HG03135 (cell line): ENCODE results near the gene TYMS.
A peak's percentile ranks its signal among the peaks of the same experiment; 100 is the strongest.

Source experiments
- ATAC-seq: cut with Tn5 transposase; IDR thresholded peaks from one replicate; pipeline ENCODE4 v1.9.1; 2021; ENCODE audit warnings: mild to moderate bottlenecking, moderate library complexity; ENCODE audit not compliant: unreplicated experiment

Gene TYMS

DNA sequence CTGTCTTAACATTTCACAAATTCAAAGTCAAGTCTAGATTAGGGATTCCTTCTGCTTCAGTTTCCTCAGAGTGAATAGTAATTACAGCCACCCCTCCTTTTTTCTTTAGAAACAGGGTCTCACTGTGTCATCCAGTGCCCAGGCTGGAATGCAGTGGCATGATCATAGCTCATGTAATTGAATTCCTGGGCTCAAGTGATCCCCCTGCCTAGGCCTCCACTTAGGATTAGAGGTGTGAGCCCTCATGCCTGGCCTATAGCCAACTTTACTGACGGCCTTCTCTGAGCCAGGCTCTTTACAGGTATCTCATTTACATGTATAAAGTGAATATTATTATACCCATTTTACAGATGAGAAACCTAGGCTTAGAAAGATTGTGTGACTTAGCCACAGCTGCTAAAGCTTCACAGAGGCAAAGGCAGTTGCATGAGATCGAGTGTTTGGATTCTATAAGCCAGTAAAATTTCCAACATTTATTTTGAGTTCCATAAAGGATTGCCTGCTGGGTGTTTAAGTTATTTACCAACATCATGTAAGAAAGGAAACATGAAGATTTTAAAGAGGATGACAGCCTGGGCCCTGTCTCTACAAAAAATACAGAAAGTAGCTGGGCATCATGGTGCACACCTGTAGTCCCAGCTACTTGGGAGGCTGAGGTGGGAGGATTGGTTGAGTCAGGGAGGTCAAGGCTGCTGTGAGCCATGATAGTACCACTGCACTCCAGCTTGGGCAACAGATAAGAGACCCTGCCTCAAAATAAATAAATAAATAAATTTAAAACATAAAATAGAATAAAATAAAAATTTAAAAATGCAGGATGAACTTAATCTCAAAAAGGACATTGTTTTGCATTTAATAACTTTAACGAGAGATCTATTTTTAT lies 53.2 kb downstream of the TYMS start:
- ATAC-seq = no peak

- peak; percentile 16 for ATAC-seq
Observed at GRCh38 chr18:711310-711656, 53.8 kb downstream of the TYMS start.

GRCh38 chr18:711657-712400 lies 54.4 kb downstream of the TYMS start:
- ATAC-seq = peak; percentile 67

GRCh38 chr18:712401-713134 lies 55.1 kb downstream of the TYMS start, which contains the start of gene ENOSF1:
ENOSF1 (minus strand) TSS chr18:712630; CDS start chr18:712587, 43 bp downstream.
- peak; percentile 86 for ATAC-seq

GRCh38 chr18:713135-713490 lies 55.7 kb downstream of the TYMS start:
- ATAC-seq = no peak

DNA sequence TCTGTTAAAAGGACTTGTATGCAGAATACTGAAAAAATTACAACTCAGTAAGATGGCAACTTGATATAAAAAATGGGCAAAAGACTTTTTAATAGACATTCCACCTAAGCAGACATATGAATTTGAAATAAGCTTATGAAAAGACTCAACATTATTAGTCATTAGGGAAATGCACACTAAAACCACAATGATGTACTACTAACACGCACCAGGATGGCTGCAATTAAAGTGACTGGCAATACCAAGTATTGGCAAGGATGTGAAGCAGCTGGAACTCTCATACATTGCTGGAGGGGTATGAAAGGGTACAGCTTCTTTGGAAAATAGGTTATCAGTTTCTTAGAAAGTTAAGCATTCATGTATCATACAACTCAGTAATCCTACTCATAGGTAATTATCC lies 58.2 kb downstream of the TYMS start:
- no peak for ATAC-seq

GRCh38 chr18:717003-717402 lies 59.5 kb downstream of the TYMS start:
- ATAC-seq = no peak
